Psoas muscle (tissue), 8 donors: ENCODE data around the gene NMU. TPM values are rescaled to one million over a fixed set of nuclear protein-coding genes. Genes with fewer than 3 reads are reported as not detected.

Source experiments
- ATAC-seq, 4 donors: fragments of 200-7000 bp; cut with Tn5 transposase; one replicate each; pipeline ENCODE4 v1.9.1; 2020; ENCODE audit warnings: moderate library complexity in 3 of 4, mild to moderate bottlenecking in 2 of 4
- DNase-seq, 2 donors: peaks; one replicate each; pipeline ENCODE4 v3.0.0-alpha.2; 2020
- H3K27ac ChIP-seq: fragments of 200-600 bp; one replicate; pipeline ENCODE4 v1.8.0; 2022
- H3K27me3 ChIP-seq, 3 donors: fragments of 200-600 bp in 1 of 3; one replicate each; pipeline versions ENCODE4 v1.6.1 to v1.8.0; 2013 to 2022; ENCODE audit warnings: low read length in 2 of 3, mild to moderate bottlenecking in 2 of 3, moderate library complexity in 1 of 3; ENCODE audit not compliant: insufficient read depth in 3 of 3
- H3K36me3 ChIP-seq, 2 donors: fragments of 200-600 bp in 1 of 2; one replicate each; pipeline versions ENCODE4 v1.6.1 to v1.8.0; 2013 to 2022; ENCODE audit warnings: low read depth in 1 of 2, mild to moderate bottlenecking in 1 of 2, moderate library complexity in 1 of 2; ENCODE audit not compliant: insufficient read depth in 1 of 2
- H3K4me1 ChIP-seq: fragments of 200-600 bp; one replicate; pipeline ENCODE4 v1.8.0; 2022
- H3K4me3 ChIP-seq: fragments of 200-600 bp; one replicate; pipeline ENCODE4 v1.8.0; 2022; ENCODE audit warnings: mild to moderate bottlenecking
- H3K9me3 ChIP-seq: fragments of 200-600 bp; one replicate; pipeline ENCODE4 v1.8.0; 2022
- WGBS, 3 donors: extraction: QIAGEN DNeasy Blood & Tissue Kit; methylation state at CpG; one replicate each; pipeline versions ENCODE4 v1.1.6 to v1.1.7; 2013; 5-methylcytosine and 5-hydroxymethylcytosine counted together
- intact Hi-C, 2 donors: fragments of 100-400 bp; cut with DNase I; formaldehyde crosslinking; loops; one replicate each; pipeline versions ENCODE4 v1.11.0 to v1.14.2; 2022
- polyA plus RNA-seq, 3 donors: library from polyadenylated mRNA; stranded (reverse); fragments of 200-250 nt; gene quantifications; one replicate each; pipeline ENCODE4 v1.2.3, GENCODE V29; 2013
- total RNA-seq, 4 donors: library from RNA; stranded (reverse); fragmentation: NEBNext Ultra II Directional in 2 of 4; extraction: Animal tissue kit (Norgen Biotek cat#: 25700) in 2 of 4; gene quantifications; one replicate each; pipeline versions ENCODE4 v1.2.1 to v1.2.4, GENCODE V29; 2021 to 2023
- TF ChIP-seq, protein P1 (sequence below): fragments of 200-600 bp; IDR thresholded peaks from one replicate; pipeline ENCODE4 v1.8.0; 2022; ENCODE audit warnings: antibody characterized with exemption
- donor health status: healthy with polysubstance abuse.
- donor health status: DM: no; HTN: no; CAD: no; lungs with moderate emphysema.
- donor health status: Bipolar disorder and iron deficiency.
- donor health status: healthy.
- donor health status: DM: yes; HTN: yes; CAD: no.
- donor health status: DM: no; HTN: no; CAD: no.
- donor health status: DM: no; HTN: no; CAD: no.
- donor health status: DM: yes; HTN: yes; CAD: no.

Gene NMU
- total and polyA plus RNA-seq, 7 donors = not detected

DNA sequence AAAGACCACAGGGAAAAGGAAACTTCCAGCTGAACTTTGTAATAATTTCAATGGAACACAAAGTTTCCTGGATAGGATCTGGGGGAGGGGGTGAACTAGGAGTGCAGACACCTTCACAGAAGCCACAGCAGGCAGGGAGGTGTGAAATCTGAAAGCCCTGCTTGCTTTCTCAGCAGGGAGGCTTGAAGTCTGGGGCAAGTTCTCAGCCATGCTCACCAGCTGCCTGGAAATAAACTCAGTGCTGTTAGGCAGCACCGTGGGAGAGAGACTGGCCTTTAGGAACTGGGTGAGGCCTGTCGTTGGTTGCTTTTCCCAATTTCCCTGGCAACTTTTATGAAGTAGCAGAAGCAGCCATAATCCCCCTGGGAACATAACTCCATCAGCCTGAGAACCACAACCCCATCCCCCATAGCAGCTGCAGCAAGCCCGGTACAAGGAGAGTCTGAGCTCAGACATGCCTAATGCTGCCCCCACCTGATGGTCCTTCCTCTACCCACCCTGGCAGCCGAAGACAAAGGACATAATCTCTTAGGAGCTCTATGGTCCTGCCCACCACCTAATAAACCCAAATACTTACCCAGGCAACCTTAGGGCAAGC lies 39.2 kb upstream of the NMU start:
- ATAC-seq (no peak), DNase-seq (no peak)
- intact Hi-C loops = no loop called here
- no peaks in the 10 kb centered on the region for H3K36me3 ChIP-seq
- TF ChIP-seq, protein P1, sequence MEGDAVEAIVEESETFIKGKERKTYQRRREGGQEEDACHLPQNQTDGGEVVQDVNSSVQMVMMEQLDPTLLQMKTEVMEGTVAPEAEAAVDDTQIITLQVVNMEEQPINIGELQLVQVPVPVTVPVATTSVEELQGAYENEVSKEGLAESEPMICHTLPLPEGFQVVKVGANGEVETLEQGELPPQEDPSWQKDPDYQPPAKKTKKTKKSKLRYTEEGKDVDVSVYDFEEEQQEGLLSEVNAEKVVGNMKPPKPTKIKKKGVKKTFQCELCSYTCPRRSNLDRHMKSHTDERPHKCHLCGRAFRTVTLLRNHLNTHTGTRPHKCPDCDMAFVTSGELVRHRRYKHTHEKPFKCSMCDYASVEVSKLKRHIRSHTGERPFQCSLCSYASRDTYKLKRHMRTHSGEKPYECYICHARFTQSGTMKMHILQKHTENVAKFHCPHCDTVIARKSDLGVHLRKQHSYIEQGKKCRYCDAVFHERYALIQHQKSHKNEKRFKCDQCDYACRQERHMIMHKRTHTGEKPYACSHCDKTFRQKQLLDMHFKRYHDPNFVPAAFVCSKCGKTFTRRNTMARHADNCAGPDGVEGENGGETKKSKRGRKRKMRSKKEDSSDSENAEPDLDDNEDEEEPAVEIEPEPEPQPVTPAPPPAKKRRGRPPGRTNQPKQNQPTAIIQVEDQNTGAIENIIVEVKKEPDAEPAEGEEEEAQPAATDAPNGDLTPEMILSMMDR = no peak
- WGBS, 3 donors = 13 to 16% (median 14%) methylated on average over 4 of the region's 4 CpGs
- no peak overlapping the region for H3K4me3 ChIP-seq
- H3K27ac ChIP-seq = no peak overlapping the region
- no peaks in the 10 kb centered on the region for H3K9me3 ChIP-seq
- peaks cover 0 to 2% (median 0%) of the 10 kb centered on the region in 3 donors for H3K27me3 ChIP-seq
- no peaks in the 10 kb centered on the region for H3K4me1 ChIP-seq

DNA sequence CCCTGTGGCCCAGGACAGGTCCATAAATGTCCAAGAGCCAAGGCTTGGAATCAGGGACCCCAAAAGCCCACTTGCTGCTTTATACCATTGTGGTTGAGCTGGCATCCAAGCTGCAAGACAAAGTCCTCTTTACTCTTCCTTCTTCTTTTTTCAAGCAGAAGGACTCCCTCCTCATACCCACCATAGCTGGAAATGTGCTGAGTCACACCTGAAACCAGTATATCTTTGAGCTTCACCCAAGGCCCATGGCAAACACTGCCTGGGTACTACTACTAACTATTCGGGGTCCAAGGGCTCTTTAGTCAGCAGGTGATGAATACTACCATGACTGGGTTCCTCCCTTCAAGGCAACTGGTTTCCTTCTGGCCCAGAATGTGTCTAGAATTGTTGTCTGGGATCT lies 37.3 kb upstream of the NMU start:
- H3K4me3 ChIP-seq = no peak overlapping the region
- TF ChIP-seq, protein P1 = no peak
- intact Hi-C loops = no loop called here
- no peak for ATAC-seq
- H3K36me3 ChIP-seq = no peaks in the 10 kb centered on the region
- no peak for DNase-seq
- WGBS, 3 donors = 83 to 92% (median 88%) methylated on average over 1 of the region's 1 CpG
- no peaks in the 10 kb centered on the region for H3K9me3 ChIP-seq
- H3K4me1 ChIP-seq = no peaks in the 10 kb centered on the region
- no peak overlapping the region for H3K27ac ChIP-seq
- peaks cover 0 to 2% (median 0%) of the 10 kb centered on the region in 3 donors for H3K27me3 ChIP-seq

DNA sequence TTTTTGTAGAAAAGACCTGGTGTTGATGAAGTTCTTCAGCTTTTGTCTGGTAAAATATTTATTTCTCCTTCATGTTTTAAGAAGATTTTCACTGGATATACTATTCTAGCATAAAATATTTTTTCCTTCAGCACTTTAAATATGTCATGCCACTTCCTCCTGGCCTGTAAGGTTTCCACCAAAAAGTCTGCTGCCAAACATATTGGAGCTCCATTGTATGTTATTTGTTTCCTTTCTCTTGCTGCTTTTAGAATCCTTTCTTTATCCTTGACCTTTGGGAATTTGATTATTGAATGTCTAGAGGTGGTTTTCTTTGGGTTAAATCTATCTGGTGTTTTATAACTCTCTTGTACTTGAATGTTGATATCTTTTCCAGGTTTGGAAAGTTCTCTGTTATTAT lies 35.6 kb upstream of the NMU start:
- Histone ChIP-seq H3K36me3 (no peaks in the 10 kb centered on the region), H3K27me3 (peaks cover 0 to 2% (median 0%) of the 10 kb centered on the region in 3 donors), H3K9me3 (no peaks in the 10 kb centered on the region), H3K4me3 (no peak overlapping the region), H3K27ac (no peak overlapping the region), H3K4me1 (no peaks in the 10 kb centered on the region)
- DNase-seq (no peak), ATAC-seq (no peak)
- TF ChIP-seq, protein P1 = no peak
- intact Hi-C loops = no loop called here

DNA sequence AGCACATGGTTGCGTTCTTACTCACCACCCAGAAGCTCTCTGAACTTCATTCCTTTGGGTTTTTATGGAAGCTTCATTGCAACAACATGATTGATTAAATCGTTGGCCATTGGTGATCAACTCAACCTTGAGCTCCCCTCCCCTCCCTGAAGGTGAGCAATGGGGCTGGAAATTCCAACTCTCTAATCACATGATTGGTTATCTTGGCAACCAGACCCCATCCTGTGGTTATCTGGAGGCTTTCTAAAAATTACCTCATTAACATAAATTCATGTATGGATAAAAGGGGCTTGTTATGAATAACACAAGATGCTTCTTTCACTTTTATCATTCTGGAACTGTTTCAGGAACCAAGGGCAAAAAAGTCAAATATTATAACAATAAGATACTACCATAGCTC lies 34.6 kb upstream of the NMU start:
- no peak for ATAC-seq
- H3K27ac ChIP-seq = no peak overlapping the region
- no peak overlapping the region for H3K4me3 ChIP-seq
- H3K9me3 ChIP-seq = no peaks in the 10 kb centered on the region
- H3K27me3 ChIP-seq = peaks cover 0 to 2% (median under 1%) of the 10 kb centered on the region in 3 donors
- no peaks in the 10 kb centered on the region for H3K4me1 ChIP-seq
- intact Hi-C loops = no loop called here
- TF ChIP-seq, protein P1 = no peak
- no peak for DNase-seq
- WGBS, 3 donors = 75 to 88% (median 83%) methylated on average over 2 of the region's 2 CpGs
- no peaks in the 10 kb centered on the region for H3K36me3 ChIP-seq

DNA sequence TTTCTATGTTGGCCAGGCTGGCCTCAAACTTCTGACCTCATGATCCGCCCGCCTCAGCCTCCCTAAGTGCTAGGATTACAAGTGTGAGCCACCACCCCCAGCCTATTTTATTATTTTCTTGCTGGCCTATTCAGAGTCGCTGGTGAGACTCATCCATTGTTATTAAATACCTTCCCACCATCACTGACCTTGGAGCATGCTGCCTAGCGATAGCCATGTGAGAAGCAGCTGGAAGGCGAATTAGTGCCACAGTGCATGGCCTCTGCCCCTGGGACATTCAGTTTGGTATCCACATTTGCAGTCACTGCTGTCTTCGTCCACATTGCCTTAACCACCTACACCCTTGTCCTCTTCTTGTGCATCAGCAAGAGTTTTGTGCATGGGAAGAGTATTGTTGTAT lies 32.4 kb upstream of the NMU start:
- no peak overlapping the region for H3K4me3 ChIP-seq
- TF ChIP-seq, protein P1 = no peak
- H3K9me3 ChIP-seq = no peaks in the 10 kb centered on the region
- ATAC-seq = no peak
- no peaks in the 10 kb centered on the region for H3K36me3 ChIP-seq
- WGBS, 3 donors = 75 to 84% (median 76%) methylated on average over 6 of the region's 6 CpGs
- DNase-seq = no peak
- intact Hi-C loops = no loop called here
- H3K4me1 ChIP-seq = no peaks in the 10 kb centered on the region
- H3K27ac ChIP-seq = no peak overlapping the region
- H3K27me3 ChIP-seq = peaks cover 0 to 7% (median 0%) of the 10 kb centered on the region in 3 donors
